Astrocyte (in vitro differentiated cells and primary cell): ENCODE data around the gene ANKRD2. TPM values are rescaled to one million over a fixed set of nuclear protein-coding genes. Genes with fewer than 3 reads are reported as not detected.
"Not testable (repeated sequence)": the region's sequence is repeated elsewhere in the genome, so short reads cannot be mapped to it uniquely, and the experiment has no call there.

Source experiments
- DNase-seq: peaks from one replicate; pipeline ENCODE4 v3.0.0-alpha.2; 2010; ENCODE audit warnings: low read depth
- FAIRE-seq: peaks from 2 replicates; lab custom pipeline; 2011; peaks lifted over from hg19 to GRCh38; lab: Jason Lieb, UNC
- H2AFZ ChIP-seq: 2 replicates; pipeline ENCODE4 v1.6.0; 2012; ENCODE audit warnings: low read depth, low read length, inconsistent platforms
- H3K27ac ChIP-seq: 2 replicates; pipeline ENCODE4 v1.5.1; 2011; ENCODE audit warnings: low read depth, low read length, inconsistent platforms
- H3K27me3 ChIP-seq: 2 replicates; pipeline ENCODE4 v1.6.0; 2011; ENCODE audit warnings: low read length, inconsistent platforms; ENCODE audit not compliant: insufficient read depth
- H3K36me3 ChIP-seq: 2 replicates; pipeline ENCODE4 v1.5.1; 2011; ENCODE audit warnings: low read length, inconsistent platforms; ENCODE audit not compliant: insufficient read depth
- H3K4me1 ChIP-seq: 2 replicates; pipeline ENCODE4 v1.5.1; 2011; ENCODE audit warnings: low read length, inconsistent platforms; ENCODE audit not compliant: insufficient read depth
- H3K4me2 ChIP-seq: 2 replicates; pipeline ENCODE4 v1.6.0; 2012; ENCODE audit warnings: low read length, inconsistent platforms
- H3K4me3 ChIP-seq: 2 replicates; pipeline ENCODE4 v1.5.1; 2011; ENCODE audit warnings: low read depth, mild to moderate bottlenecking, low read length, inconsistent platforms; ENCODE audit not compliant: insufficient read depth
- H3K79me2 ChIP-seq: 2 replicates; pipeline ENCODE4 v1.6.0; 2012; ENCODE audit warnings: mild to moderate bottlenecking, low read length, inconsistent platforms; ENCODE audit not compliant: insufficient read depth
- H3K9ac ChIP-seq: 2 replicates; pipeline ENCODE4 v1.6.0; 2012; ENCODE audit warnings: mild to moderate bottlenecking, low read length, inconsistent platforms
- H3K9me3 ChIP-seq: 2 replicates; pipeline ENCODE4 v1.5.1; 2012; ENCODE audit warnings: low read depth, mild to moderate bottlenecking, low read length, inconsistent platforms; ENCODE audit not compliant: insufficient read depth
- H4K20me1 ChIP-seq: 2 replicates; pipeline ENCODE4 v1.6.0; 2012; ENCODE audit warnings: low read length, inconsistent platforms; ENCODE audit not compliant: insufficient read depth
- H3K27ac Mint-ChIP-seq: one replicate; pipeline ENCODE4 v1.8.0; 2021; ENCODE audit warnings: mild to moderate bottlenecking, mixed read lengths; ENCODE audit not compliant: unreplicated experiment
- H3K27me3 Mint-ChIP-seq: one replicate; pipeline ENCODE4 v1.8.0; 2021; ENCODE audit warnings: low read depth, mixed read lengths; ENCODE audit not compliant: unreplicated experiment
- H3K36me3 Mint-ChIP-seq: one replicate; pipeline ENCODE4 v1.8.0; 2021; ENCODE audit warnings: low read depth, mixed read lengths; ENCODE audit not compliant: unreplicated experiment
- H3K4me1 Mint-ChIP-seq: one replicate; pipeline ENCODE4 v1.8.0; 2021; ENCODE audit warnings: low read depth, mixed read lengths; ENCODE audit not compliant: unreplicated experiment
- H3K4me3 Mint-ChIP-seq: one replicate; pipeline ENCODE4 v1.8.0; 2021; ENCODE audit warnings: mild to moderate bottlenecking, moderate library complexity, mixed read lengths; ENCODE audit not compliant: unreplicated experiment
- H3K9me3 Mint-ChIP-seq: one replicate; pipeline ENCODE4 v1.8.0; 2021; ENCODE audit warnings: mild to moderate bottlenecking, mixed read lengths; ENCODE audit not compliant: unreplicated experiment
- EZH2 ChIP-seq: IDR thresholded peaks from 2 replicates; pipeline ENCODE4 v1.6.1; 2012; ENCODE audit warnings: mild to moderate bottlenecking, low read length, inconsistent platforms; ENCODE audit not compliant: insufficient read depth
- total RNA-seq: library from RNA; stranded (reverse); gene quantifications from 2 replicates; pipeline ENCODE4 v1.2.1, GENCODE V29; 2021
- TF ChIP-seq, protein P1 (sequence below): IDR thresholded peaks from 2 replicates; pipeline ENCODE4 v1.5.1; 2011; ENCODE audit warnings: low read depth, mild to moderate bottlenecking, inconsistent platforms, low read length, moderate library complexity; ENCODE audit not compliant: insufficient read depth

Gene ANKRD2
- total RNA-seq, 1 donor from 2014 or later, result 0.36 TPM

DNA sequence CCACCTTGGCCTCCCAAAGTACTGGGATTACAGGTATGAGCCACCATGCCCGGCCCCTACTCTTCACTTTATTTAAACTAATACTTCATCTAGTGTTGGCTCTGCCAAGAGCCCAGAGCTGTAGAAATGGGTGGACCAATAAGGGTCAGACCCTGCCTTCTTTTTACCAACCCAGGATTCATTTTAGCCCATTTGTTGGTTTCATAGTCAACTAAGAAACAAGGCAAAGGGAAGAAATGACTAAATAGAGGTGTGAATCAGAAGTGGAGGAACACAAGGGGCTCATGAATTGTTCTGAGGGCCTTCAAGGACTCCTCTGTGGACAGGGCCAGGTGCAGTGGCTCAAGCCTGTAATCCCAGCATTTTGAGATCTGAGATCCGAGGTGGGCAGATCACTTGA lies 1.1 kb downstream of the ANKRD2 start:
- H3K4me1 Mint-ChIP-seq, result peaks cover 26% of the 10 kb centered on the region
- Histone ChIP-seq H3K4me2 (no peak overlapping the region), H4K20me1 (peaks cover 21% of the 10 kb centered on the region), H3K9ac (no peak overlapping the region), H3K4me3 (no peak overlapping the region), H3K36me3 (peaks cover 6% of the 10 kb centered on the region), H2AFZ (no peak overlapping the region), H3K4me1 (peaks cover 7% of the 10 kb centered on the region), H3K79me2 (no peaks in the 10 kb centered on the region), H3K9me3 (no peaks in the 10 kb centered on the region), H3K27ac (no peak overlapping the region), H3K27me3 (no peaks in the 10 kb centered on the region)
- FAIRE-seq (no peak), DNase-seq (no peak)
- no peaks in the 10 kb centered on the region for H3K27me3 Mint-ChIP-seq
- no peak overlapping the region for H3K27ac Mint-ChIP-seq
- H3K36me3 Mint-ChIP-seq, result peaks cover 5% of the 10 kb centered on the region
- TF ChIP-seq, protein P1, sequence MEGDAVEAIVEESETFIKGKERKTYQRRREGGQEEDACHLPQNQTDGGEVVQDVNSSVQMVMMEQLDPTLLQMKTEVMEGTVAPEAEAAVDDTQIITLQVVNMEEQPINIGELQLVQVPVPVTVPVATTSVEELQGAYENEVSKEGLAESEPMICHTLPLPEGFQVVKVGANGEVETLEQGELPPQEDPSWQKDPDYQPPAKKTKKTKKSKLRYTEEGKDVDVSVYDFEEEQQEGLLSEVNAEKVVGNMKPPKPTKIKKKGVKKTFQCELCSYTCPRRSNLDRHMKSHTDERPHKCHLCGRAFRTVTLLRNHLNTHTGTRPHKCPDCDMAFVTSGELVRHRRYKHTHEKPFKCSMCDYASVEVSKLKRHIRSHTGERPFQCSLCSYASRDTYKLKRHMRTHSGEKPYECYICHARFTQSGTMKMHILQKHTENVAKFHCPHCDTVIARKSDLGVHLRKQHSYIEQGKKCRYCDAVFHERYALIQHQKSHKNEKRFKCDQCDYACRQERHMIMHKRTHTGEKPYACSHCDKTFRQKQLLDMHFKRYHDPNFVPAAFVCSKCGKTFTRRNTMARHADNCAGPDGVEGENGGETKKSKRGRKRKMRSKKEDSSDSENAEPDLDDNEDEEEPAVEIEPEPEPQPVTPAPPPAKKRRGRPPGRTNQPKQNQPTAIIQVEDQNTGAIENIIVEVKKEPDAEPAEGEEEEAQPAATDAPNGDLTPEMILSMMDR, result no peak
- TF ChIP-seq EZH2, result no peak
- no peak overlapping the region for H3K4me3 Mint-ChIP-seq
- peaks cover 2% of the 10 kb centered on the region for H3K9me3 Mint-ChIP-seq

DNA sequence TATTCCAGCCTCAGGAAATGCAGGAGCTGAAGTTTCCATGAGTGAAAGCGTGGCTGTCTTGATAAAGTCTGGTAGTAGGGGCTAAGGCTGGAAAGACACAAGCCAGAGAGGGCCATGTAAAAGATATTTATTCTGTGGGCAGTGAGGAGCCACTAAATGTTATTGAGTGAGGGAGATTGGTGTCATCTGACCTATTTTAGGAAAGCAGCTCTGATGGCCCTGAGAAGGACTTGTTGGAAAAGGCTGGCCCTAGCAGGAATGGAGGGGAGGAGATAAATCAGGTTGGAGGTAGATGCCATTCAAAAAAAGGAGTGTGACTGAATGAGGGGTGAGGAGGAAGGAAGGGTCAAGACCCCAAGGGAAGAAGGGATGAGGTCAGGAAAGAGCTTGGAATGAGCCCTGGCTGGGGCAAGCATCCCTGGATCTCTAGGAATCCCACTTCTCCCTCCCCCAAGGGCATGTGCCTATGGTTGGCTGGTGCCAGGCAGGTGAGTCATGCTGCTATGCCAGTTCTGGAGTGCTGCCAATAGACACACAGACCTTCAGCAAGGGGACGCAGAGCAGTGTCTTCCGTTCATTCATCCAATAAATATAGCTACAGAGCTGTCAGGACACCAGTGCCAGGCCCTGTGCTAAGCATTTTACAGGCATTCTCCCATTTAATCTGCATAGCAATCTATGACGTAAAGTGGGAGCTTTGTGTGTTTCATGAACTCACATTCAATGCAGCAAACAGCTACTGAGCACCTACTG lies 2.0 kb downstream of the ANKRD2 start:
- peak overlapping the region; percentile 15 for H3K4me2 ChIP-seq
- Mint-ChIP-seq H3K4me1 (peaks cover 26% of the 10 kb centered on the region), H3K4me3 (peak overlapping the region; percentile 62), H3K36me3 (peaks cover 5% of the 10 kb centered on the region), H3K27me3 (no peaks in the 10 kb centered on the region), H3K27ac (peak overlapping the region; percentile 73), H3K9me3 (peaks cover 2% of the 10 kb centered on the region)
- peaks cover 21% of the 10 kb centered on the region for H4K20me1 ChIP-seq
- no peaks in the 10 kb centered on the region for H3K79me2 ChIP-seq
- FAIRE-seq (peak; percentile 88), DNase-seq (peak; percentile 41)
- no peak overlapping the region for H3K9ac ChIP-seq
- no peaks in the 10 kb centered on the region for H3K36me3 ChIP-seq
- no peak overlapping the region for H3K27ac ChIP-seq
- no peak overlapping the region for H2AFZ ChIP-seq
- H3K4me1 ChIP-seq, result peaks cover 7% of the 10 kb centered on the region
- H3K9me3 ChIP-seq, result no peaks in the 10 kb centered on the region
- TF ChIP-seq, protein P1, result no peak
- no peak for TF ChIP-seq EZH2
- no peak overlapping the region for H3K4me3 ChIP-seq
- no peaks in the 10 kb centered on the region for H3K27me3 ChIP-seq

DNA sequence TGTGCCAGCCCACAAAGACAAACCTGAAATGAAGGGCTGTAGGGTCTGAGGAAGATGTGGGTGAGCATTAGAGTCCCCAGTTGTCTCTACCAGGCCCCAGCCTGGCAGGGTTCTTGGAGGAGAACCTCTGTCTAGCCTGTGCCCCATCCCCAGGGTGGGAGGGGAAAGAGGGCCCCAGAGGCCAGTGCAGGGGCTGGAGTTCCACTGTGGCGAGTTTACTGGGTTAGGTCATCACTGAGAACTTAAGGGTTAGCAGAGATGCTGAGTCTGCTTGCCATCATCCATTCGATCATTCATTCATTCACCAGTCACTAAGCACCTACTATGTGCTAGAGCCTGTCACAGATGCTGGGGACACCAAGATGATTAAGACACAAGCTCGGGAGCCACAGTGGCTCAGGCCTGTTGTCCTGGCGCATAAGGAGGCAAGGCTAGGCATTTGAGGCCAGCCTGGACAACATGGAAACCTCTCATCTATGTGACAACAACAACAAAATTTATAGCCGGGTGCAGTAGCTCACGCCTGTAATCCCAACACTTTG lies 2.6 kb downstream of the ANKRD2 start:
- H3K9me3 Mint-ChIP-seq, result peaks cover 2% of the 10 kb centered on the region
- Histone ChIP-seq H3K27ac (no peak overlapping the region), H3K9ac (no peak overlapping the region), H3K4me3 (no peak overlapping the region), H3K4me2 (peak overlapping the region; percentile 15), H3K36me3 (no peaks in the 10 kb centered on the region), H3K79me2 (no peaks in the 10 kb centered on the region), H3K27me3 (no peaks in the 10 kb centered on the region), H4K20me1 (peaks cover 21% of the 10 kb centered on the region), H3K9me3 (no peaks in the 10 kb centered on the region), H2AFZ (no peak overlapping the region), H3K4me1 (peaks cover 7% of the 10 kb centered on the region)
- H3K27me3 Mint-ChIP-seq, result no peaks in the 10 kb centered on the region
- H3K4me3 Mint-ChIP-seq, result peak overlapping the region; percentile 54
- no peak for FAIRE-seq
- H3K27ac Mint-ChIP-seq, result peak overlapping the region; percentile 62
- H3K4me1 Mint-ChIP-seq, result peaks cover 26% of the 10 kb centered on the region
- no peak for DNase-seq
- peaks cover 5% of the 10 kb centered on the region for H3K36me3 Mint-ChIP-seq
- TF ChIP-seq EZH2, result no peak
- TF ChIP-seq, protein P1, result no peak

DNA sequence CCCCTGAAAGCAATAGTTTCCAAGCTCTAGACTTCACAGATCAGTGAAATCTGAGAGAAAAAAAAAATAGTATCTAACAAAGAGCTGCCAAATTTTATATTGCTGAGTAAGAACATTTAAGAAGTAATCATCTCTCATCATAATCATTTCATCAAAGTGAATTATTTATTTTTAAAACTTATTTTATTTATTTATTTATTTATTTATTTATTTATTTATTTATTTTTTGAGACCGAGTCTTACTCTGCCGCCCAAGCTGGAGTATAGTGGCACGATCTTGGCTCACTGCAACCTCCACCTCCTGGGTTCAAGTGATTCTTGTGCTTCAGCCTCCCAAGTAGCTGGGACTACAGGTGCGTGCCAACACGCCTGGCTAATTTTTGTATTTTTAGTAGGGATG lies 3.9 kb downstream of the ANKRD2 start:
- H3K36me3 ChIP-seq, H3K27me3 Mint-ChIP-seq, H3K79me2 ChIP-seq, H2AFZ ChIP-seq, H3K9ac ChIP-seq, H3K4me3 ChIP-seq, H3K9me3 ChIP-seq, H3K4me2 ChIP-seq, FAIRE-seq, H3K4me1 ChIP-seq, H3K27ac ChIP-seq, H3K9me3 Mint-ChIP-seq, H3K27me3 ChIP-seq, H3K4me3 Mint-ChIP-seq, DNase-seq, H3K36me3 Mint-ChIP-seq: not testable (repeated sequence)
- H4K20me1 ChIP-seq, result peaks cover 17% of the 10 kb centered on the region
- peak overlapping the region; percentile 47 for H3K27ac Mint-ChIP-seq
- H3K4me1 Mint-ChIP-seq, result peaks cover 26% of the 10 kb centered on the region
